HS-5 (cell line): ENCODE measurements around the gene CCL19.

ENCODE experiments used
- DNase-seq: peaks from one replicate; pipeline ENCODE4 v3.0.0-alpha.2; 2012; ENCODE audit warnings: low read depth

The CCL19 gene

DNA sequence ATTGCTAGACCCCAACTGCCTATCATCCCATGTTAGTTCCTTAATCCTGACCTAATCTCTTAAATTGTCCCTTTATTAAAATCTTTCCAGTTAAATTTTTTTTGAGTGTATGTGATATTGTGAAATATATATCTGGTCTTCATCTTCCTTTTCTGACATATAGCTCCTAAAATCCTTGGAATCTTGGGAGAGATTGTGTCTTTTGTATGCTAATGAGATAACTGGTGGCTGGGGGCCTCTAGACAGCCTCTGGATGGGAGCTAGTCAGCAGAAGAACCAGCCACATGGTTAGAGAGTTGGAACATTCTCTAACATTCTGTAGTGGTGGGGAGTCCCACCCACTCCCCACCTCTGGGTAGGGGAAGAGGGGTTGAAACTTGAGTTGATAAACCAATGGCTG lies 3.7 kb upstream of the CCL19 start:
- DNase-seq = no peak

GRCh38 chr9:34693560-34693959 lies 2.5 kb upstream of the CCL19 start:
- DNase-seq = no peak

DNA sequence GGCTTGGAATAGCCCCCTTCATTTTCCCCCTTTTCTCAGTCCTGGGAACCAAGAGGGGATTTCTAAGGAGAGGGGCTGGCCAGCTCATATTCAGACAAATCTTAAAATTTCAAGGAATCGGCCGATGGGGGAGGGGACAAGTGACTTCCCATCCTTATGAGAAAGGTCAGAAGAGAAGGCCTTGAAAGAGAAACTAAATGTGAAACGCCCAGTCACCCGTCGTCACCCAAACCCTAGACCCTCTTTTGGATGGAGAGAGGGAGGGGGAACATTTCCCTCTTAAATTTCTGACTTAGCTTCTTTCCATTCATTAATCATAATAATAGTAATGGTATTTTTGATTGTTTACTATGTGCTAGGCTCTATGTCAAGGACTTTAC lies 850 bp upstream of the CCL19 start:
- no peak for DNase-seq

- DNase-seq = no peak
These were observed 1.6 kb downstream of the CCL19 start for GRCh38 chr9:34689512-34689911.

GRCh38 chr9:34689116-34689470 lies 2.0 kb downstream of the CCL19 start:
- DNase-seq = no peak

- no peak for DNase-seq
These were observed 2.6 kb downstream of the CCL19 start for GRCh38 chr9:34688329-34689115.

GRCh38 chr9:34687276-34688030 lies 3.6 kb downstream of the CCL19 start:
- DNase-seq = no peak

- DNase-seq = no peak
These were observed 4.3 kb downstream of the CCL19 start for GRCh38 chr9:34686732-34687131.

- DNase-seq = no peak
These were observed 4.8 kb downstream of the CCL19 start for GRCh38 chr9:34686231-34686630.

DNA sequence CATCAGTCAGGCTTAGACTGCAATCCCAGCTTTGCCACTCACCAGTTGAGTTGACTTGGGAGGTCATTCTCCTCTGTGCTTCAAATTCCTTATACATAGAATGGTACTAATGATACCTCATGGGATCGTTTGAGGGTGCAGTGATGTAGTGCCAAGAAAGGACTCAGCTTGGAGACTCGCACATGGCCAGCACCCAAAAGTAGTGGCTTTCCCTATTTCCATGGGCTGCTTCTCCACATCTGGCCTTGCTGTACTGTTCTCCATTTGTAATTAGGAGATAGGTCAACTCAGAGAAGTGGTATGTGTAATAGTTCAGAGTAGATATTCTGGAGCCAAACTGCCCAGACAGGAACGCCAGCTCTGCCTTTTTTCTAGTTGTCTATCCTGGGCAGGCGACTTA lies 5.5 kb downstream of the CCL19 start:
- no peak for DNase-seq

DNA sequence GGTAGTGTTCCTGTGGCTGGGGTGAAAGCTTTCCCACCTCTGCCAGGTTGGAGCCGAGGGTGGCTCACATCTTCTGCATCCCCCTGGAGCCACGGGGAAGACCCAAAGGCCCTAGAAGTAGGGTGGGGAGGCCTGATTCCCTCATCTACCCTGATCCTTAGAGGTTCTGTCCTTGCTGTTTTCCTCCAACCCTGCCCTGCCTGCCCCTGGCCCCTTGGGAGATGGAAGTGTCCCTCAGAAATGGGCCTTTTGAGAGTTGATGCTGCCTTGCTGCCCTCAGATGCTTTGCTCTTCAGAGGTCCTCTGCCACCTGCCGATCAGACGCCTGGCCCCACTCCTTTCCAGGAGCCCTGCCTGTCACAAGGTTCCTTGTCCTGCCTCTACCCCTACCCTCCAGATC lies 6.3 kb downstream of the CCL19 start:
- no peak for DNase-seq

GRCh38 chr9:34684145-34684544 lies 6.9 kb downstream of the CCL19 start:
- no peak for DNase-seq

GRCh38 chr9:34675869-34676268 lies 15.2 kb downstream of the CCL19 start:
- DNase-seq = no peak

- no peak for DNase-seq
These were observed 15.9 kb downstream of the CCL19 start for GRCh38 chr9:34675048-34675714.

- no peak for DNase-seq
These were observed 16.6 kb downstream of the CCL19 start for GRCh38 chr9:34674440-34674839.

DNA sequence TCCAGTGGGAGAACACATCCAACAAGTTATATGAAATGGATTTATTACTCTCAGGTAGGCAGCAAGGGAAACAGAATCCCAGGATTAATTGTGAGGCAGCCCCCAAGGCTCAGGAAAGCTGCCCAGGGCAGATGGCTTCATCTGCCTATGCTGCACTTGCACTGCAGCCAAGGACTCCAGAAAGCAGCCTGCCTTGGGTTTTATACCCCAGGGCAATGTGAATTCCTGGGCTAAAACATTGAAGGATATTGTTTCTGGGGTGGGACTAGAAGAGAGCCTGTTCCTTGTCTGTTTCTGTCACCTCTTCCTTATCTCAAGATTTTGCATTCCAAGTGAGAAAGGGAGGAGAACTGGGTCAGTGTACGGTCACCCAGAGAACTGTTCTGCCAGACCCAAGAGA lies 19.8 kb downstream of the CCL19 start:
- no peak for DNase-seq

DNA sequence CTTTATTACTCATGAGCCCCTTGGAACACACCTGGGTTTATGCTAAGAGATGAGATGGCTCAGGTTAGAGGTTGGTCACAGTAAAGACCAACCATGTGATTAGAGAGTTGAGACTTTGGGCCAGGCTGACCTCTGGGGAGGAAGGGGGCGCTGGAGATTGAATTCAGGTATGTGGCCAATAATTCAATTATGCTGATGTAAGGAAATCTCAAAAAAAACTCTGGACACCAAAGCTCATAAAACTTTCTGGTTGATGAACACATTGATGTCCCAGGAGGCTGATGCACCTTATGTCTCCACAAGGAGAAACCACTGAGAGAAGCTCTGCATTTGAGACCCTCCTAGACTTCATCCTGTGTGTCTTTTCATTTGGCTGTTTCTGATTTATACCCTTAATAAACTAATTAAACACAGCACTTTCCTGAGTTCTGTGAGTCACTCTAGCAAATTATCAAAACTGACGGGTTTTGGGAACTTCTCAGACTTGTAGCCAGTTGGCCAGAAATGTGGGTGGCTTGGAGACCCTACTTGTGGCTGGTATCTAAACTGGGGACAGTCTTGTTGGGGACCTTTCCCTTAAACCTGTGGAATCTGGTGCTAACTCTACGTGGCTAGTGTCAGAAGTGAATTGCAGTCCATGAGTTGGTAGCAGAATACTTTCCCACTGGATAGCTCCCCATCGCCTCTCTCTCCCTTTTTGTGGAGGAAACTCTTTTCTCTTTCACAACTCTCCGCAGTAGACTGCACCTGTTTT lies 21.1 kb downstream of the CCL19 start:
- DNase-seq = no peak

- DNase-seq = peak; percentile 84
These were observed 25.5 kb downstream of the CCL19 start for GRCh38 chr9:34665381-34666250.

GRCh38 chr9:34665067-34665380 lies 26.1 kb downstream of the CCL19 start:
- no peak for DNase-seq

GRCh38 chr9:34664281-34665066 lies 26.6 kb downstream of the CCL19 start:
- no peak for DNase-seq

GRCh38 chr9:34663303-34663605 lies 27.8 kb downstream of the CCL19 start:
- DNase-seq = no peak
